Astrocyte (in vitro differentiated cells and primary cell): Measurements from ENCODE around the gene CD34. TPM values are rescaled to one million over a fixed set of nuclear protein-coding genes. Genes with fewer than 3 reads are reported as not detected.
A peak's percentile ranks its signal among the peaks of the same experiment; 100 is the strongest.

Experiments used
- DNase-seq: peaks from one replicate; pipeline ENCODE4 v3.0.0-alpha.2; 2010; ENCODE audit warnings: low read depth
- FAIRE-seq: peaks from 2 replicates; lab custom pipeline; 2011; peaks lifted over from hg19 to GRCh38; lab: Jason Lieb, UNC
- H2AFZ ChIP-seq: 2 replicates; pipeline ENCODE4 v1.6.0; 2012; ENCODE audit warnings: low read depth, low read length, inconsistent platforms
- H3K27ac ChIP-seq: 2 replicates; pipeline ENCODE4 v1.5.1; 2011; ENCODE audit warnings: low read depth, low read length, inconsistent platforms
- H3K27me3 ChIP-seq: 2 replicates; pipeline ENCODE4 v1.6.0; 2011; ENCODE audit warnings: low read length, inconsistent platforms; ENCODE audit not compliant: insufficient read depth
- H3K36me3 ChIP-seq: 2 replicates; pipeline ENCODE4 v1.5.1; 2011; ENCODE audit warnings: low read length, inconsistent platforms; ENCODE audit not compliant: insufficient read depth
- H3K4me1 ChIP-seq: 2 replicates; pipeline ENCODE4 v1.5.1; 2011; ENCODE audit warnings: low read length, inconsistent platforms; ENCODE audit not compliant: insufficient read depth
- H3K4me2 ChIP-seq: 2 replicates; pipeline ENCODE4 v1.6.0; 2012; ENCODE audit warnings: low read length, inconsistent platforms
- H3K4me3 ChIP-seq: 2 replicates; pipeline ENCODE4 v1.5.1; 2011; ENCODE audit warnings: low read depth, mild to moderate bottlenecking, low read length, inconsistent platforms; ENCODE audit not compliant: insufficient read depth
- H3K79me2 ChIP-seq: 2 replicates; pipeline ENCODE4 v1.6.0; 2012; ENCODE audit warnings: mild to moderate bottlenecking, low read length, inconsistent platforms; ENCODE audit not compliant: insufficient read depth
- H3K9ac ChIP-seq: 2 replicates; pipeline ENCODE4 v1.6.0; 2012; ENCODE audit warnings: mild to moderate bottlenecking, low read length, inconsistent platforms
- H3K9me3 ChIP-seq: 2 replicates; pipeline ENCODE4 v1.5.1; 2012; ENCODE audit warnings: low read depth, mild to moderate bottlenecking, low read length, inconsistent platforms; ENCODE audit not compliant: insufficient read depth
- H4K20me1 ChIP-seq: 2 replicates; pipeline ENCODE4 v1.6.0; 2012; ENCODE audit warnings: low read length, inconsistent platforms; ENCODE audit not compliant: insufficient read depth
- H3K27ac Mint-ChIP-seq: one replicate; pipeline ENCODE4 v1.8.0; 2021; ENCODE audit warnings: mild to moderate bottlenecking, mixed read lengths; ENCODE audit not compliant: unreplicated experiment
- H3K27me3 Mint-ChIP-seq: one replicate; pipeline ENCODE4 v1.8.0; 2021; ENCODE audit warnings: low read depth, mixed read lengths; ENCODE audit not compliant: unreplicated experiment
- H3K36me3 Mint-ChIP-seq: one replicate; pipeline ENCODE4 v1.8.0; 2021; ENCODE audit warnings: low read depth, mixed read lengths; ENCODE audit not compliant: unreplicated experiment
- H3K4me1 Mint-ChIP-seq: one replicate; pipeline ENCODE4 v1.8.0; 2021; ENCODE audit warnings: low read depth, mixed read lengths; ENCODE audit not compliant: unreplicated experiment
- H3K4me3 Mint-ChIP-seq: one replicate; pipeline ENCODE4 v1.8.0; 2021; ENCODE audit warnings: mild to moderate bottlenecking, moderate library complexity, mixed read lengths; ENCODE audit not compliant: unreplicated experiment
- H3K9me3 Mint-ChIP-seq: one replicate; pipeline ENCODE4 v1.8.0; 2021; ENCODE audit warnings: mild to moderate bottlenecking, mixed read lengths; ENCODE audit not compliant: unreplicated experiment
- EZH2 ChIP-seq: IDR thresholded peaks from 2 replicates; pipeline ENCODE4 v1.6.1; 2012; ENCODE audit warnings: mild to moderate bottlenecking, low read length, inconsistent platforms; ENCODE audit not compliant: insufficient read depth
- total RNA-seq: library from RNA; stranded (reverse); gene quantifications from 2 replicates; pipeline ENCODE4 v1.2.1, GENCODE V29; 2021
- TF ChIP-seq, protein P1 (sequence below): IDR thresholded peaks from 2 replicates; pipeline ENCODE4 v1.5.1; 2011; ENCODE audit warnings: low read depth, mild to moderate bottlenecking, inconsistent platforms, low read length, moderate library complexity; ENCODE audit not compliant: insufficient read depth

Gene CD34
- total RNA-seq, 1 donor from 2014 or later: 0.45 TPM

- H2AFZ ChIP-seq: peak overlapping the region; percentile 90
- no peaks in the 10 kb centered on the region for H3K27me3 ChIP-seq
Observed at GRCh38 chr1:207868251-207868773, 42.6 kb downstream of the CD34 start.

GRCh38 chr1:207867136-207868109, 43.5 kb downstream of the CD34 start:
- no peak for FAIRE-seq
- peak overlapping the region; percentile 78 for H3K9ac ChIP-seq
- TF ChIP-seq, protein P1, sequence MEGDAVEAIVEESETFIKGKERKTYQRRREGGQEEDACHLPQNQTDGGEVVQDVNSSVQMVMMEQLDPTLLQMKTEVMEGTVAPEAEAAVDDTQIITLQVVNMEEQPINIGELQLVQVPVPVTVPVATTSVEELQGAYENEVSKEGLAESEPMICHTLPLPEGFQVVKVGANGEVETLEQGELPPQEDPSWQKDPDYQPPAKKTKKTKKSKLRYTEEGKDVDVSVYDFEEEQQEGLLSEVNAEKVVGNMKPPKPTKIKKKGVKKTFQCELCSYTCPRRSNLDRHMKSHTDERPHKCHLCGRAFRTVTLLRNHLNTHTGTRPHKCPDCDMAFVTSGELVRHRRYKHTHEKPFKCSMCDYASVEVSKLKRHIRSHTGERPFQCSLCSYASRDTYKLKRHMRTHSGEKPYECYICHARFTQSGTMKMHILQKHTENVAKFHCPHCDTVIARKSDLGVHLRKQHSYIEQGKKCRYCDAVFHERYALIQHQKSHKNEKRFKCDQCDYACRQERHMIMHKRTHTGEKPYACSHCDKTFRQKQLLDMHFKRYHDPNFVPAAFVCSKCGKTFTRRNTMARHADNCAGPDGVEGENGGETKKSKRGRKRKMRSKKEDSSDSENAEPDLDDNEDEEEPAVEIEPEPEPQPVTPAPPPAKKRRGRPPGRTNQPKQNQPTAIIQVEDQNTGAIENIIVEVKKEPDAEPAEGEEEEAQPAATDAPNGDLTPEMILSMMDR: no peak
- no peak for TF ChIP-seq EZH2

More at GRCh38 chr1:207868251-207868773, 42.6 kb downstream of the CD34 start:
- Histone ChIP-seq H3K4me1 (peaks cover 7% of the 10 kb centered on the region), H4K20me1 (no peaks in the 10 kb centered on the region), H3K9me3 (no peaks in the 10 kb centered on the region), H3K4me3 (peak overlapping the region; percentile 64), H3K27ac (no peak overlapping the region), H3K4me2 (peak overlapping the region; percentile 96), H3K36me3 (no peaks in the 10 kb centered on the region), H3K79me2 (peaks cover 4% of the 10 kb centered on the region), H3K9ac (peak overlapping the region; percentile 78)
- Mint-ChIP-seq H3K9me3 (no peaks in the 10 kb centered on the region), H3K27me3 (peaks cover 32% of the 10 kb centered on the region), H3K27ac (no peak overlapping the region), H3K4me1 (peaks cover 1% of the 10 kb centered on the region), H3K36me3 (peaks cover 7% of the 10 kb centered on the region), H3K4me3 (peak overlapping the region; percentile 82)
- FAIRE-seq (no peak), DNase-seq (no peak)
- TF ChIP-seq EZH2: no peak
- TF ChIP-seq, protein P1: no peak

More at GRCh38 chr1:207867136-207868109, 43.5 kb downstream of the CD34 start:
- Histone ChIP-seq H3K79me2 (peaks cover 4% of the 10 kb centered on the region), H3K4me2 (peak overlapping the region; percentile 96), H3K27ac (no peak overlapping the region), H2AFZ (peak overlapping the region; percentile 90), H3K9me3 (no peaks in the 10 kb centered on the region), H4K20me1 (no peaks in the 10 kb centered on the region), H3K4me1 (peaks cover 7% of the 10 kb centered on the region), H3K27me3 (no peaks in the 10 kb centered on the region), H3K36me3 (no peaks in the 10 kb centered on the region), H3K4me3 (peak overlapping the region; percentile 64)
- Mint-ChIP-seq H3K27me3 (peaks cover 27% of the 10 kb centered on the region), H3K36me3 (peaks cover 7% of the 10 kb centered on the region), H3K4me3 (peak overlapping the region; percentile 82), H3K4me1 (peaks cover 1% of the 10 kb centered on the region), H3K27ac (no peak overlapping the region), H3K9me3 (no peaks in the 10 kb centered on the region)
- DNase-seq: no peak
